ENCODE measurements around the gene SPSB4.

SPSB4 gene

GRCh38 chr3:141093971-141094684 lies 43.0 kb downstream of the SPSB4 start:
- TF ChIP-seq PBX3 (CRISPR knock-in tag; IDR thresholded peaks at IDR 0.05) (no peak), SCRT2 (tag by site-specific recombination; IDR thresholded peaks at IDR 0.05) (peak; percentile 36; the same call in 1 of the 2 replicates), ZNF600 (tag by site-specific recombination; IDR thresholded peaks at IDR 0.05) (no peak)
- no peaks in the 10 kb centered on the region for H3K36me3 ChIP-seq (ENCODE audit: control insufficient read depth in 2 of 2, insufficient read depth in 1 of 2, low read length in 2 of 2)
- ChIA-PET CTCF (interaction anchor here (0.6 to 1.0 kb wide), 3 partner anchors 22 to 819 kb away, joined by 3 to 4 read pairs (median 4); partner anchors contain the start of gene SPSB4), POLR2A (no interaction called here)
- no peak overlapping the region for H3K27ac ChIP-seq (ENCODE audit: extremely low read depth, low read depth, low read length)
- no peak overlapping the region for H3K4me3 ChIP-seq (ENCODE audit: low read depth, low read length)
- H3K9me3 ChIP-seq (ENCODE audit: control insufficient read depth, insufficient read depth, low read depth, low read length), result no peaks in the 10 kb centered on the region
- H3K4me1 ChIP-seq (ENCODE audit: control insufficient read depth, insufficient read depth, low read length), result no peaks in the 10 kb centered on the region

- Histone ChIP-seq H3K4me3 (ENCODE audit: low read depth, low read length) (no peak overlapping the region), H3K4me1 (ENCODE audit: control insufficient read depth, insufficient read depth, low read length) (no peaks in the 10 kb centered on the region), H3K9me3 (ENCODE audit: control insufficient read depth, insufficient read depth, low read depth, low read length) (no peaks in the 10 kb centered on the region), H3K27ac (ENCODE audit: extremely low read depth, low read depth, low read length) (no peak overlapping the region), H3K36me3 (ENCODE audit: control insufficient read depth in 2 of 2, insufficient read depth in 1 of 2, low read length in 2 of 2) (no peaks in the 10 kb centered on the region)
- CTCF ChIA-PET, result interaction anchor here (0.6 to 1.5 kb wide), 2 partner anchors 11 to 175 kb away, joined by 4 read pairs; no protein-coding TSS in a partner anchor
- no peak for TF ChIP-seq ZNF843 (tag by site-specific recombination; IDR thresholded peaks at IDR 0.05)
- no peak for TF ChIP-seq ZNF404 (tag by site-specific recombination; IDR thresholded peaks at IDR 0.05)
- TF ChIP-seq OSR2 (tag by site-specific recombination; IDR thresholded peaks at IDR 0.05), result no peak
- TF ChIP-seq REPIN1 (tag by site-specific recombination; IDR thresholded peaks at IDR 0.05; ENCODE audit: low read depth), result no peak
- no peak for TF ChIP-seq ZNF223 (tag by site-specific recombination; IDR thresholded peaks at IDR 0.05)
- no peak for TF ChIP-seq KLF10 (tag by site-specific recombination; IDR thresholded peaks at IDR 0.05)
- no peak for TF ChIP-seq BCL6B (tag by site-specific recombination; IDR thresholded peaks at IDR 0.05)
- no peak for TF ChIP-seq ZBTB17 (tag by site-specific recombination; IDR thresholded peaks at IDR 0.05)
- TF ChIP-seq ZNF174 (tag by site-specific recombination; IDR thresholded peaks at IDR 0.05), result no peak
- no peak for TF ChIP-seq ZNF214 (tag by site-specific recombination; IDR thresholded peaks at IDR 0.05; ENCODE audit: borderline replicate concordance)
- no peak for TF ChIP-seq ZNF639 (tag by site-specific recombination; IDR thresholded peaks at IDR 0.05)
- TF ChIP-seq ZFHX2 (tag by site-specific recombination; conservative IDR thresholded peaks at IDR 0.05), result no peak
- no peak for TF ChIP-seq OVOL3 (tag by site-specific recombination; IDR thresholded peaks at IDR 0.05)
- TF ChIP-seq ZNF341 (tag by site-specific recombination; IDR thresholded peaks at IDR 0.05; ENCODE audit: low read depth), result no peak
- TF ChIP-seq ZNF571 (tag by site-specific recombination; IDR thresholded peaks at IDR 0.05), result no peak
- TF ChIP-seq ZNF433 (tag by site-specific recombination; IDR thresholded peaks at IDR 0.05; ENCODE audit: low read depth), result no peak
- TF ChIP-seq ZNF529 (tag by site-specific recombination; IDR thresholded peaks at IDR 0.05; ENCODE audit: insufficient replicate concordance), result no peak
- no peak for TF ChIP-seq KLF16 (tag by site-specific recombination; IDR thresholded peaks at IDR 0.05)
- TF ChIP-seq ZNF184 (tag by site-specific recombination; IDR thresholded peaks at IDR 0.05), result no peak
- POLR2A ChIA-PET, result no interaction called here
Observed at GRCh38 chr3:141094790-141095545, 43.8 kb downstream of the SPSB4 start.
